ENCODE results near the gene FLT1. TPM values are rescaled to one million over a fixed set of nuclear protein-coding genes. Genes with fewer than 3 reads are reported as not detected.

The FLT1 gene, protein sequence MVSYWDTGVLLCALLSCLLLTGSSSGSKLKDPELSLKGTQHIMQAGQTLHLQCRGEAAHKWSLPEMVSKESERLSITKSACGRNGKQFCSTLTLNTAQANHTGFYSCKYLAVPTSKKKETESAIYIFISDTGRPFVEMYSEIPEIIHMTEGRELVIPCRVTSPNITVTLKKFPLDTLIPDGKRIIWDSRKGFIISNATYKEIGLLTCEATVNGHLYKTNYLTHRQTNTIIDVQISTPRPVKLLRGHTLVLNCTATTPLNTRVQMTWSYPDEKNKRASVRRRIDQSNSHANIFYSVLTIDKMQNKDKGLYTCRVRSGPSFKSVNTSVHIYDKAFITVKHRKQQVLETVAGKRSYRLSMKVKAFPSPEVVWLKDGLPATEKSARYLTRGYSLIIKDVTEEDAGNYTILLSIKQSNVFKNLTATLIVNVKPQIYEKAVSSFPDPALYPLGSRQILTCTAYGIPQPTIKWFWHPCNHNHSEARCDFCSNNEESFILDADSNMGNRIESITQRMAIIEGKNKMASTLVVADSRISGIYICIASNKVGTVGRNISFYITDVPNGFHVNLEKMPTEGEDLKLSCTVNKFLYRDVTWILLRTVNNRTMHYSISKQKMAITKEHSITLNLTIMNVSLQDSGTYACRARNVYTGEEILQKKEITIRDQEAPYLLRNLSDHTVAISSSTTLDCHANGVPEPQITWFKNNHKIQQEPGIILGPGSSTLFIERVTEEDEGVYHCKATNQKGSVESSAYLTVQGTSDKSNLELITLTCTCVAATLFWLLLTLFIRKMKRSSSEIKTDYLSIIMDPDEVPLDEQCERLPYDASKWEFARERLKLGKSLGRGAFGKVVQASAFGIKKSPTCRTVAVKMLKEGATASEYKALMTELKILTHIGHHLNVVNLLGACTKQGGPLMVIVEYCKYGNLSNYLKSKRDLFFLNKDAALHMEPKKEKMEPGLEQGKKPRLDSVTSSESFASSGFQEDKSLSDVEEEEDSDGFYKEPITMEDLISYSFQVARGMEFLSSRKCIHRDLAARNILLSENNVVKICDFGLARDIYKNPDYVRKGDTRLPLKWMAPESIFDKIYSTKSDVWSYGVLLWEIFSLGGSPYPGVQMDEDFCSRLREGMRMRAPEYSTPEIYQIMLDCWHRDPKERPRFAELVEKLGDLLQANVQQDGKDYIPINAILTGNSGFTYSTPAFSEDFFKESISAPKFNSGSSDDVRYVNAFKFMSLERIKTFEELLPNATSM (N-terminal part only)
- polyA plus RNA-seq, result not detected

DNA sequence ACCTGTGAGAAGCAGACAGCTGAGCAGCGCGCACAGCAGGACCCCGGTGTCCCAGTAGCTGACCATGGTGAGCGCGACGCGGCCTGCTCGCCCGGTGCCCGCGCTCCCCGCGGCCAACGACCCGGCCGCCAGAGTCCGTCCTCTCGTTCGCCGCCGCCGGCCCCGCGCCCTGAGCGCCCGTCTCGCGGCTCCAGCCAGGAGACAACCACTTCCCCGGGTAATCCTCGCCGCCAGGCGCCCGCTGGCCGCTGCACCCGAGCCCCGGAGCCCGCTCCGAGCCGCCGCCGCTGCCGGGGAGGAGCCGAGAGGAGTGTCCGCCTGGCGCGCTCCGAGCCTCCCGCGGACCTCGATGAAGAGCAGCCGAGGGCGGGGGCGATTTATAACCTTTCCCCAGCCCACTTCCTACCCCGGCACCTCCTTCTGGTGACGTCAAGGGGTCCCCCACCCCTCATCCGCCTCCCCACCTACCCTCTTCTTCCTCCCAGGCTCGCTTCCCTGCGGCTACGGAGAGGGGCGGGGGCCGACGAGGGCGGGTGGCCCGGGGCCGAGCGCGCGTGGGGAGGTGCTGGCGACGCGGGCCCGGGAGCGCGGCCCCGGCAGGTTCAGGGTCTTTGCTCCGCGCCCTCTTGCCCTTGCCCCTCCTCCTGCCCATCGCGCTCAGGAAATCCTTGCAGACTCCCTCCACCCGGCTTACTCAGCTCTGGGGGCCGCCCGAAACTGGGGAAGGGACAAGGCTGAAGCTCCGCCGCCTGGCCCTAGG is at the start of gene FLT1:
FLT1 (minus strand) TSS at position 351 of the 760 bp plus-strand sequence; CDS start at position 66, 285 bp downstream.
- no peak within 1 kb of the TSS for H3K27ac Mint-ChIP-seq
- peak in 2 of 3 donors; percentile 3 to 8 for DNase-seq

GRCh38 chr13:28544026-28544425 is 49.1 kb upstream of the FLT1 start:
- H3K27ac Mint-ChIP-seq, result no peak overlapping the region
- no peaks in the 10 kb centered on the region for H3K9me3 Mint-ChIP-seq
- no peak for DNase-seq
- H3K4me3 Mint-ChIP-seq, result no peak overlapping the region
- H3K27me3 Mint-ChIP-seq (ENCODE audit: low read depth in 3 of 3), result peaks cover 6 to 12% (median 7%) of the 10 kb centered on the region in 3 donors
- H3K36me3 Mint-ChIP-seq, result no peaks in the 10 kb centered on the region
- no peaks in the 10 kb centered on the region for H3K4me1 Mint-ChIP-seq

More for the DNA sequence above, at the start of gene FLT1:
- Mint-ChIP-seq H3K9me3 (no peaks in the 10 kb centered on the region), H3K27me3 (ENCODE audit: low read depth in 3 of 3) (peaks cover 4 to 23% (median 15%) of the 10 kb centered on the region in 3 donors), H3K4me1 (peaks cover 8 to 16% of the 10 kb centered on the region in 2 donors), H3K4me3 (peak within 1 kb of the TSS; percentile 5 to 47 (median 31)), H3K36me3 (no peaks in the 10 kb centered on the region)

GRCh38 chr13:28542804-28543203 is 47.9 kb upstream of the FLT1 start:
- Mint-ChIP-seq H3K9me3 (no peaks in the 10 kb centered on the region), H3K36me3 (no peaks in the 10 kb centered on the region), H3K4me1 (no peaks in the 10 kb centered on the region), H3K27ac (no peak overlapping the region), H3K4me3 (no peak overlapping the region), H3K27me3 (ENCODE audit: low read depth in 3 of 3) (peaks cover 6 to 10% (median 8%) of the 10 kb centered on the region in 3 donors)
- no peak for DNase-seq

- no peak overlapping the region for H3K4me3 Mint-ChIP-seq
- no peaks in the 10 kb centered on the region for H3K36me3 Mint-ChIP-seq
- H3K27me3 Mint-ChIP-seq (ENCODE audit: low read depth in 3 of 3), result peaks cover 6 to 10% (median 9%) of the 10 kb centered on the region in 3 donors
- DNase-seq, result no peak
- H3K9me3 Mint-ChIP-seq, result peaks cover 0 to under 1% (median 0%) of the 10 kb centered on the region in 6 donors
- no peak overlapping the region for H3K27ac Mint-ChIP-seq
- H3K4me1 Mint-ChIP-seq, result no peaks in the 10 kb centered on the region
Observed at GRCh38 chr13:28541966-28542365, 47.0 kb upstream of the FLT1 start.

- no peaks in the 10 kb centered on the region for H3K36me3 Mint-ChIP-seq
- H3K9me3 Mint-ChIP-seq, result peaks cover 0 to 2% (median 0%) of the 10 kb centered on the region in 6 donors
- H3K27me3 Mint-ChIP-seq (ENCODE audit: low read depth in 3 of 3), result peaks cover 4 to 10% (median 8%) of the 10 kb centered on the region in 3 donors
- no peak for DNase-seq
- H3K4me3 Mint-ChIP-seq, result no peak overlapping the region
- no peaks in the 10 kb centered on the region for H3K4me1 Mint-ChIP-seq
- no peak overlapping the region for H3K27ac Mint-ChIP-seq
Observed at GRCh38 chr13:28540612-28541011, 45.7 kb upstream of the FLT1 start.

GRCh38 chr13:28539625-28540286 is 44.8 kb upstream of the FLT1 start:
- Mint-ChIP-seq H3K4me3 (no peak overlapping the region), H3K27me3 (ENCODE audit: low read depth in 3 of 3) (peaks cover 4 to 11% (median 9%) of the 10 kb centered on the region in 3 donors), H3K9me3 (peaks cover 0 to 2% (median 0%) of the 10 kb centered on the region in 6 donors), H3K4me1 (no peaks in the 10 kb centered on the region), H3K27ac (no peak overlapping the region), H3K36me3 (no peaks in the 10 kb centered on the region)
- DNase-seq, result no peak

DNA sequence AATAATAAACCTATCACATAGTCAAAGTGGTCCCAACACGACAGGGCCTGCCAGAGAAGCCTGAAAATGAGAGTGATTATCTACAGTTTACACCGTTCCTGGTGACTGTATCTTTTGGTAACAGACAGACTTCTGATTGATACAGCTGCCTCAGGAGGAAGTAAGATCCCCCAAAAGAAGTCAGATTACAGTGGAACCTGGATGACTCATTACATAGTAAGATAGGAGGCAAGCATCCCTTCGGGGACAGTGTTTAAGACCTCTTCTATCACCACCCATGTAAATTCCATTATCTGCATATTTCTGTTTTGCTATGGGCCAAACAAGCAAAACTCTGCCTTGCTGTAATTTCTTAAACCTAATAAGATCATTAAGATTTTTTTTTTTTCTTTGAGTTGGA is 44.0 kb upstream of the FLT1 start:
- H3K4me3 Mint-ChIP-seq, result no peak overlapping the region
- H3K36me3 Mint-ChIP-seq, result no peaks in the 10 kb centered on the region
- no peak for DNase-seq
- H3K27me3 Mint-ChIP-seq (ENCODE audit: low read depth in 3 of 3), result peaks cover 4 to 10% (median 10%) of the 10 kb centered on the region in 3 donors
- H3K4me1 Mint-ChIP-seq, result no peaks in the 10 kb centered on the region
- H3K27ac Mint-ChIP-seq, result no peak overlapping the region
- peaks cover 0 to 2% (median 0%) of the 10 kb centered on the region in 6 donors for H3K9me3 Mint-ChIP-seq

- H3K9me3 Mint-ChIP-seq, result peaks cover 0 to 2% (median 0%) of the 10 kb centered on the region in 6 donors
- H3K27me3 Mint-ChIP-seq (ENCODE audit: low read depth in 3 of 3), result peaks cover 4 to 9% (median 8%) of the 10 kb centered on the region in 3 donors
- H3K36me3 Mint-ChIP-seq, result no peaks in the 10 kb centered on the region
- no peak for DNase-seq
- H3K27ac Mint-ChIP-seq, result no peak overlapping the region
- H3K4me3 Mint-ChIP-seq, result no peak overlapping the region
- peaks cover 0 to 2% of the 10 kb centered on the region in 2 donors for H3K4me1 Mint-ChIP-seq
Observed at GRCh38 chr13:28537171-28537570, 42.2 kb upstream of the FLT1 start.

- H3K36me3 Mint-ChIP-seq, result no peaks in the 10 kb centered on the region
- peaks cover 0 to 2% (median 0%) of the 10 kb centered on the region in 6 donors for H3K9me3 Mint-ChIP-seq
- no peak for DNase-seq
- H3K27me3 Mint-ChIP-seq (ENCODE audit: low read depth in 3 of 3), result peaks cover 4 to 9% (median 6%) of the 10 kb centered on the region in 3 donors
- no peak overlapping the region for H3K27ac Mint-ChIP-seq
- peaks cover 0 to 2% of the 10 kb centered on the region in 2 donors for H3K4me1 Mint-ChIP-seq
- no peak overlapping the region for H3K4me3 Mint-ChIP-seq
Observed at GRCh38 chr13:28536371-28536770, 41.4 kb upstream of the FLT1 start.

DNA sequence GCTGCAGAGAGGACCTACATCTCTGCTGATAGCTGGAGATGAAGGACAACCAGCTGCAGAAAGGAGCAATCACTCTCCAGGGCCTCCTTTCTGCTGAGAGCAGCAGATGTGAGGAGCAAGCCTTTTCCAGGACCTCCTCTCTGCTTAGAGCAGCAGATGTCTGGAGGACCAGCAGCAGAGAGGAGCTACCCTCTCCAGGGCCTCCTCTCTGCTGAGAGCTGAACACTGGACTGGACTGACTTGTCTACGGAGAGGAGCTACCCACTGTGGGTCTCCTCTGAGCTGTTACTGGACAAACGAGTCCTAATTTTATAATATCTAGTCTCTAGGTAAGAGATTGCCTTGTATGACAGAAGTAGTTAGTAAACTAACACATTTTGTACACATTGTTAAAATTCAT is 40.8 kb upstream of the FLT1 start:
- peaks cover 0 to 2% (median 0%) of the 10 kb centered on the region in 6 donors for H3K9me3 Mint-ChIP-seq
- H3K27ac Mint-ChIP-seq, result no peak overlapping the region
- no peak for DNase-seq
- H3K36me3 Mint-ChIP-seq, result no peaks in the 10 kb centered on the region
- H3K4me1 Mint-ChIP-seq, result peaks cover 0 to 2% of the 10 kb centered on the region in 2 donors
- no peak overlapping the region for H3K4me3 Mint-ChIP-seq
- peaks cover 4 to 9% (median 6%) of the 10 kb centered on the region in 3 donors for H3K27me3 Mint-ChIP-seq (ENCODE audit: low read depth in 3 of 3)

DNA sequence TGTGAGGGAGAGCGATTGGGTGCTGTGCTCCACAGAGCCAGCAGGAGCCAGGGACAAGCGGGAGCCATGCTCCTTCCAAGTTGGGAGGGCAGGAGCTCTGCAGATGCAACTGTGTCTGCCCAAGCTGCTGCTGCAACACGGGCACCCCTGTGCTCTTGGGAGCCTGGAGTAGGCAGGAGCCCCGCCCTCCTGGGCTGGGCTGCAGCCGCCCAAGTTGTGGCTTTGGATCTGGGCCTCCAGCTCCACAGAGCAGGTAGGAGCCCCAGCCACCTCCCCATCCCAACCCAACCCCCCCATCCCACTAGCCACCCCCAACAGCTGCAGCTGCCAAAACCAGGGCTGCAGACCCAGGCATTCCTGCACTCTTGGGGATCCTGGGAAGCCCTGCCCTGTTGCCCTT is 39.9 kb upstream of the FLT1 start:
- peaks cover 2 to 9% (median 6%) of the 10 kb centered on the region in 3 donors for H3K27me3 Mint-ChIP-seq (ENCODE audit: low read depth in 3 of 3)

GRCh38 chr13:28534210-28534609 is 39.3 kb upstream of the FLT1 start:
- H3K4me1 Mint-ChIP-seq, result peaks cover 0 to 2% of the 10 kb centered on the region in 2 donors
- no peak for DNase-seq
- peaks cover 2 to 9% (median 6%) of the 10 kb centered on the region in 3 donors for H3K27me3 Mint-ChIP-seq (ENCODE audit: low read depth in 3 of 3)
- H3K36me3 Mint-ChIP-seq, result no peaks in the 10 kb centered on the region
- H3K9me3 Mint-ChIP-seq, result peaks cover 0 to 2% (median 0%) of the 10 kb centered on the region in 6 donors
- H3K27ac Mint-ChIP-seq, result no peak overlapping the region
- peak overlapping the region in 1 of 5 donors; percentile 10 for H3K4me3 Mint-ChIP-seq

More for the DNA sequence above, 39.9 kb upstream of the FLT1 start:
- Mint-ChIP-seq H3K36me3 (no peaks in the 10 kb centered on the region), H3K4me3 (no peak overlapping the region), H3K9me3 (peaks cover 0 to 2% (median 0%) of the 10 kb centered on the region in 6 donors), H3K27ac (no peak overlapping the region), H3K4me1 (peaks cover 0 to 2% of the 10 kb centered on the region in 2 donors)
- DNase-seq, result no peak

Data from immature natural killer cell (primary cell).